Suprapubic skin (tissue), 4 donors: Measurements from ENCODE around the gene RGS1.

ENCODE experiments used
- CTCF ChIP-seq, 2 donors: fragments of 200-600 bp in 1 of 2; fragments of 450-650 bp in 1 of 2; sonication (generic) in 1 of 2; IDR thresholded peaks; one replicate each; pipeline ENCODE4 v1.5.1; 2016 to 2019; ENCODE audit warnings: antibody characterized with exemption in 2 of 2, mild to moderate bottlenecking in 1 of 2, moderate library complexity in 1 of 2
- POLR2A ChIP-seq, 2 donors: fragments of 450-650 bp; IDR thresholded peaks; one replicate each; pipeline ENCODE4 v1.6.1; 2017; ENCODE audit warnings: antibody characterized with exemption in 2 of 2, mild to moderate bottlenecking in 2 of 2, moderate library complexity in 2 of 2
- POLR2AphosphoS5 ChIP-seq, 3 donors: sonication (generic); formaldehyde crosslinking; IDR thresholded peaks; one replicate each; pipeline ENCODE4 v1.6.1; 2017; ENCODE audit warnings: antibody characterized with exemption in 3 of 3

- TF ChIP-seq POLR2AphosphoS5 (IDR thresholded peaks at IDR 0.05) (no peak), CTCF (IDR thresholded peaks at IDR 0.05) (no peak), POLR2A (IDR thresholded peaks at IDR 0.05) (no peak)
These were observed 28.1 kb upstream of the RGS1 start for GRCh38 chr1:192547501-192547900.
